Gastrocnemius medialis (tissue), 4 donors: ENCODE data around the gene FAM114A1. TPM values are rescaled to one million over a fixed set of nuclear protein-coding genes. Genes with fewer than 3 reads are reported as not detected.
A peak's percentile ranks its signal among the peaks of the same experiment; 100 is the strongest.

Experiments used
- ATAC-seq, 2 donors: fragments of 150-250 bp; one replicate each; pipeline ENCODE4 v1.9.1; 2016
- DNase-seq, 2 donors: peaks; one replicate each; pipeline ENCODE4 v3.0.0-alpha.2; 2019
- H3K27ac ChIP-seq, 4 donors: fragments of 200-600 bp; sonication (generic); 1 replicate in 1 of 4; 2 replicates in 3 of 4; pipeline ENCODE4 v1.5.1; 2016 to 2018; ENCODE audit warnings: mild to moderate bottlenecking in 2 of 4, moderate library complexity in 1 of 4
- H3K27me3 ChIP-seq, 3 donors: fragments of 200-600 bp; sonication (generic) in 2 of 3; 1 replicate in 1 of 3; 2 replicates in 2 of 3; pipeline versions ENCODE4 v1.5.1 to v1.6.0; 2016 to 2019; ENCODE audit warnings: mild to moderate bottlenecking in 1 of 3, moderate library complexity in 1 of 3
- H3K36me3 ChIP-seq, 2 donors: fragments of 200-600 bp; sonication (generic) in 1 of 2; one replicate each; pipeline ENCODE4 v1.5.1; 2017 to 2018
- H3K4me1 ChIP-seq, 2 donors: fragments of 200-600 bp; sonication (generic) in 1 of 2; one replicate each; pipeline ENCODE4 v1.5.1; 2016 to 2017; ENCODE audit warnings: mild to moderate bottlenecking in 2 of 2
- H3K4me3 ChIP-seq, 4 donors: fragments of 200-600 bp; sonication (generic) in 3 of 4; 1 replicate in 1 of 4; 2 replicates in 3 of 4; pipeline ENCODE4 v1.5.1; 2016 to 2019; ENCODE audit warnings: mild to moderate bottlenecking in 2 of 4
- H3K9me3 ChIP-seq, 3 donors: fragments of 200-600 bp; sonication (generic) in 2 of 3; 1 replicate in 1 of 3; 2 replicates in 2 of 3; pipeline ENCODE4 v1.5.1; 2016 to 2019
- CTCF ChIP-seq, 5 experiments: fragments of 450-650 bp in 3 of 5; fragments of 200-600 bp in 2 of 5; sonication (generic) in 2 of 5; IDR thresholded peaks in 4 of 5; conservative IDR thresholded peaks in 1 of 5; 1 replicate in 4 of 5; 2 replicates in 1 of 5; pipeline ENCODE4 v1.5.1; 2016 to 2019; ENCODE audit warnings: antibody characterized with exemption in 5 of 5, mild to moderate bottlenecking in 3 of 5, moderate library complexity in 3 of 5
- POLR2A ChIP-seq, 2 donors: fragments of 450-650 bp; IDR thresholded peaks; one replicate each; pipeline ENCODE4 v1.6.1; 2017; ENCODE audit warnings: antibody characterized with exemption in 2 of 2, mild to moderate bottlenecking in 2 of 2, moderate library complexity in 2 of 2
- in situ Hi-C, 4 donors: fragments of 200-750 bp; cut with MboI; loops; one replicate each; pipeline versions ENCODE4 v1.15.0 to v1.8.0; 2017; ENCODE audit warnings: low sequenced_read_pairs in 4 of 4
- intact Hi-C: fragments of 100-400 bp; cut with DNase I; formaldehyde crosslinking; loops from one replicate; pipeline ENCODE4 v1.15.1; 2023; ENCODE audit warnings: low total_unique reads
- total RNA-seq, 4 donors: library from RNA; depleted of rRNA; stranded (reverse); fragments of >200 nt; gene quantifications; one replicate each; pipeline versions ENCODE4 v1.1.0 to v1.2.3, GENCODE V29; 2016

FAM114A1 gene
- total RNA-seq, 4 donors from 2014 or later: 23.2 to 47.5 (median 27.4) TPM

GRCh38 chr4:38902221-38902620, 34.6 kb downstream of the FAM114A1 start:
- Histone ChIP-seq H3K27ac (no peak overlapping the region), H3K9me3 (no peaks in the 10 kb centered on the region), H3K36me3 (peaks cover 2 to 19% of the 10 kb centered on the region in 2 donors), H3K4me3 (no peak overlapping the region), H3K27me3 (no peaks in the 10 kb centered on the region), H3K4me1 (no peaks in the 10 kb centered on the region)
- ATAC-seq (no peak), DNase-seq (no peak)
- no peak for TF ChIP-seq CTCF (IDR thresholded peaks at IDR 0.05 in 4 of 5, conservative IDR thresholded peaks at IDR 0.05 in 1 of 5)
- TF ChIP-seq POLR2A (IDR thresholded peaks at IDR 0.05): no peak
- intact Hi-C loops: loop anchor here (2.0 kb wide), 1 partner anchor 233 kb away; no protein-coding TSS in a partner anchor
- in situ Hi-C loops: loop anchor here in 3 of 4 donors (5.0 to 10.0 kb wide), 2 partner anchors 213 to 235 kb away; no protein-coding TSS in a partner anchor

GRCh38 chr4:38902695-38903094, 35.1 kb downstream of the FAM114A1 start:
- Histone ChIP-seq H3K9me3 (no peaks in the 10 kb centered on the region), H3K27me3 (no peaks in the 10 kb centered on the region), H3K27ac (no peak overlapping the region), H3K4me1 (no peaks in the 10 kb centered on the region), H3K36me3 (peaks cover 2 to 23% of the 10 kb centered on the region in 2 donors), H3K4me3 (no peak overlapping the region)
- ATAC-seq: peak in 1 of 2 donors; percentile 62
- intact Hi-C loops: loop anchor here (2.0 kb wide), 1 partner anchor 232 kb away; no protein-coding TSS in a partner anchor
- TF ChIP-seq POLR2A (IDR thresholded peaks at IDR 0.05) (no peak), CTCF (IDR thresholded peaks at IDR 0.05 in 4 of 5, conservative IDR thresholded peaks at IDR 0.05 in 1 of 5) (peak in 3 of 5 experiments; percentile 21 to 36 (median 25))
- in situ Hi-C loops: loop anchor here in 3 of 4 donors (5.0 to 10.0 kb wide), 2 partner anchors 212 to 235 kb away; no protein-coding TSS in a partner anchor
- no peak for DNase-seq

- Histone ChIP-seq H3K9me3 (no peaks in the 10 kb centered on the region), H3K4me3 (no peak overlapping the region), H3K4me1 (no peaks in the 10 kb centered on the region), H3K36me3 (peaks cover 2 to 36% of the 10 kb centered on the region in 2 donors), H3K27ac (no peak overlapping the region), H3K27me3 (no peaks in the 10 kb centered on the region)
- in situ Hi-C loops: loop anchor here in 3 of 4 donors (5.0 to 10.0 kb wide), 2 partner anchors 211 to 233 kb away; no protein-coding TSS in a partner anchor
- no peak for TF ChIP-seq CTCF (IDR thresholded peaks at IDR 0.05 in 4 of 5, conservative IDR thresholded peaks at IDR 0.05 in 1 of 5)
- TF ChIP-seq POLR2A (IDR thresholded peaks at IDR 0.05): no peak
- DNase-seq: no peak
- intact Hi-C loops: no loop called here
- ATAC-seq: no peak
Measured at GRCh38 chr4:38904090-38904666, 36.6 kb downstream of the FAM114A1 start.

- Histone ChIP-seq H3K4me3 (no peak overlapping the region), H3K36me3 (peaks cover 2 to 36% of the 10 kb centered on the region in 2 donors), H3K4me1 (no peaks in the 10 kb centered on the region), H3K9me3 (no peaks in the 10 kb centered on the region), H3K27me3 (no peaks in the 10 kb centered on the region), H3K27ac (no peak overlapping the region)
- TF ChIP-seq CTCF (IDR thresholded peaks at IDR 0.05 in 4 of 5, conservative IDR thresholded peaks at IDR 0.05 in 1 of 5) (no peak), POLR2A (IDR thresholded peaks at IDR 0.05) (no peak)
- intact Hi-C loops: no loop called here
- ATAC-seq (no peak), DNase-seq (no peak)
- in situ Hi-C loops: loop anchor here in 3 of 4 donors (5.0 to 10.0 kb wide), 2 partner anchors 210 to 233 kb away; no protein-coding TSS in a partner anchor
Measured at GRCh38 chr4:38904682-38905081, 37.1 kb downstream of the FAM114A1 start.
